AG04450 (cell line): ENCODE measurements around the gene CLEC3B. TPM values are rescaled to one million over a fixed set of nuclear protein-coding genes. Genes with fewer than 3 reads are reported as not detected.
A peak's percentile ranks its signal among the peaks of the same experiment; 100 is the strongest.

Experiments
- CTCF ChIA-PET: fragments of 300-600, 350-600 bp; formaldehyde crosslinking; extraction: SDS; loops from one replicate; lab custom pipeline; 2022; ENCODE audit warnings: antibody characterized with exemption, inconsistent platforms; lab: Charles Lee
- POLR2A ChIA-PET: fragments of 350-600 bp; formaldehyde crosslinking; extraction: SDS; loops from one replicate; lab custom pipeline; 2021; ENCODE audit warnings: antibody characterized with exemption, inconsistent platforms; lab: Yijun Ruan, JAX
- DNase-seq: peaks from one replicate; pipeline ENCODE4 v3.0.0-alpha.2; 2011; ENCODE audit warnings: low read depth, low spot score
- H3K27ac ChIP-seq: one replicate; pipeline ENCODE4 v1.5.1; 2012; ENCODE audit warnings: low read depth, low read length, control low read depth
- H3K27me3 ChIP-seq: one replicate; pipeline ENCODE4 v1.6.0; 2012; ENCODE audit warnings: low read length; ENCODE audit not compliant: control insufficient read depth, insufficient read depth
- H3K4me3 ChIP-seq: 2 replicates; pipeline ENCODE4 v1.5.1; 2011; ENCODE audit warnings: mild to moderate bottlenecking, low read depth, low read length, control low read depth
- H3K9me3 ChIP-seq: 2 replicates; pipeline ENCODE4 v1.5.1; 2012; ENCODE audit warnings: low read length; ENCODE audit not compliant: control insufficient read depth, insufficient read depth
- polyA plus RNA-seq: library from polyadenylated mRNA; depleted of rRNA; stranded (reverse); fragments of >200 nt; gene quantifications from 2 replicates; pipeline ENCODE4 v1.2.3, GENCODE V29; 2011
- TF ChIP-seq, protein P1 (sequence below): IDR thresholded peaks from 2 replicates; pipeline ENCODE4 v1.5.1; 2011; ENCODE audit warnings: low read depth, low read length, control low read depth, inconsistent platforms

CLEC3B gene
- polyA plus RNA-seq, 1 experiment = 4.3 TPM

DNA sequence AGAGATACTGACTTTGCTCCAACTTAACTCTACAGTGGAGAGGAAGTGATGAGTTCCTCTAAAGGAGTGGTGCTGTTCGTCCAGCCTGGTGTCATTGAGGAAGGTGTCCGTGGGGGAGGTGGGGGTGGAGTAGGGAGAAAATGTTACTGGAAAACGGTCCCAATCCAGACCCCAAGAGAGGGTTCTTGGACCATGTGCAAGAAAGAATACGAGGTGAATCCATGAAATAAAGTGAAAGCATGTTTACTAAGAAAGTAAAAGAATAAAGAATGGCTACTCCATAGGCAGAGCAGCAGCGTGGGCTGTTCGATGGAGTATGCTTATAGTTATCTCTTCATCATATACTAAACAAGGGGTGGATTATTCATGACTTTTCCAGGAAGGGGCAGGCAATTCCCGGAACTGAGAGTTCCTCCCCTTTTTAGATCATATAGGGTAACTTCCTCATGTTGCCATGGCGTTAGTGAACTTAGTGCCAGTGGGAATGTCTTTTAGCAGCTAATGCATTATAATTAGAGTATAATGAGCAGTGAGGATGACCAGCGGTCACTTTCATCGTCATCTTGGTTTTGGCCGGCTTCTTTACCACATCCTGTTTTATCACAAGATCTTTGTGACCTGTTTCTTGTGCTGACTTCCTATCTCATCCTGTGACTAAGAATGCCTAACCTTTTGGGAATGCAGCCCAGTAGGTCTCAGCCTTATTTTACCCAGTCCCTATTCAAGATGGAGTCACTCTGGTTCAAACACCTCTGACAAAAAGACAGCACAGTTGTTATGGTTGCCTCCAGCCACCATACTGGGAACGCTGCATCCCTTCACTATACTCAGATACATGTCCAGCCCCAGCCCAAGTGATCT lies 38.6 kb downstream of the CLEC3B start:
- DNase-seq = peak; percentile 41
- POLR2A ChIA-PET = interaction anchor here (0.7 kb wide), 1 partner anchor 303 kb away, joined by 3 read pairs; no protein-coding TSS in a partner anchor
- no peak overlapping the region for H3K4me3 ChIP-seq
- H3K27me3 ChIP-seq = no peaks in the 10 kb centered on the region
- TF ChIP-seq, protein P1, sequence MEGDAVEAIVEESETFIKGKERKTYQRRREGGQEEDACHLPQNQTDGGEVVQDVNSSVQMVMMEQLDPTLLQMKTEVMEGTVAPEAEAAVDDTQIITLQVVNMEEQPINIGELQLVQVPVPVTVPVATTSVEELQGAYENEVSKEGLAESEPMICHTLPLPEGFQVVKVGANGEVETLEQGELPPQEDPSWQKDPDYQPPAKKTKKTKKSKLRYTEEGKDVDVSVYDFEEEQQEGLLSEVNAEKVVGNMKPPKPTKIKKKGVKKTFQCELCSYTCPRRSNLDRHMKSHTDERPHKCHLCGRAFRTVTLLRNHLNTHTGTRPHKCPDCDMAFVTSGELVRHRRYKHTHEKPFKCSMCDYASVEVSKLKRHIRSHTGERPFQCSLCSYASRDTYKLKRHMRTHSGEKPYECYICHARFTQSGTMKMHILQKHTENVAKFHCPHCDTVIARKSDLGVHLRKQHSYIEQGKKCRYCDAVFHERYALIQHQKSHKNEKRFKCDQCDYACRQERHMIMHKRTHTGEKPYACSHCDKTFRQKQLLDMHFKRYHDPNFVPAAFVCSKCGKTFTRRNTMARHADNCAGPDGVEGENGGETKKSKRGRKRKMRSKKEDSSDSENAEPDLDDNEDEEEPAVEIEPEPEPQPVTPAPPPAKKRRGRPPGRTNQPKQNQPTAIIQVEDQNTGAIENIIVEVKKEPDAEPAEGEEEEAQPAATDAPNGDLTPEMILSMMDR = no peak
- CTCF ChIA-PET = interaction anchor here (1.4 to 1.8 kb wide), 2 partner anchors 22 to 595 kb away, joined by 3 to 4 read pairs; no protein-coding TSS in a partner anchor
- no peaks in the 10 kb centered on the region for H3K9me3 ChIP-seq
- H3K27ac ChIP-seq = peak overlapping the region; percentile 88

- Histone ChIP-seq H3K27me3 (no peaks in the 10 kb centered on the region), H3K4me3 (no peak overlapping the region), H3K27ac (peak overlapping the region; percentile 88), H3K9me3 (no peaks in the 10 kb centered on the region)
- CTCF ChIA-PET = interaction anchor here (1.8 kb wide), 1 partner anchor 23 kb away, joined by 4 read pairs; no protein-coding TSS in a partner anchor
- POLR2A ChIA-PET = no interaction called here
- TF ChIP-seq, protein P1 = no peak
- DNase-seq = no peak
These were observed 39.2 kb downstream of the CLEC3B start for GRCh38 chr3:45065373-45065720.

DNA sequence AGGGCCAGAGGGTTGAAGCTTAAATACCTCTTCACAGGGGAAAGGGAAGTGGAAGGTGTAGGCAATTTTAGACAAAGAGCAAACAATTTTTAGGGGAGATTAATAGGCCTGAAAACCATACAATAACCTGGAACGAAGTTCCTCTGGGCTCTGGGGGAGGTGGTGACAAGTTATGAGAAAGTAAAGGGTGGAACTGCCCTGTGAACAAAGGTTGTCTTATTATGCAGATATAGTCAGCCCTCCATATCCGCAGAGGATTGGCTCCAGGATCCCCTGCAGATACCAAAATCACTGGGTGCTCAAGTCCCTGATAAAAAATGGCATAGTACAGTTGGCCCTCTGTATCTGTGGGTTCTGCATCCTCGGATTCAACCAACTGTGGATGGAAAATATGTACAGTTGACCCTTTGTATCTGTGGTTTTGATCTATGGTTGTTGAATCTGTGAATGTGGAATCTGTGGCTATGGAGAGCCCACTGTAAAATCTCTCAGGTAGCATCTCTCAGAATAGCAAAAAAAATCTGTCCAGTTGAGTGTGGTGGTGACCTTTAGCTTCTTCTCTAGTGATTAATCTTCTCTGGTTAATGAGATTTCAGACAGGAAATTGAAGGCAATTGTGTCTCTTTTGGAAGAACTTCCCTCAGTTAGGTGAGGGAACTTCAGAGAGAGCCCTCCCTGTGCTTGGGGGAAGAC lies 40.2 kb downstream of the CLEC3B start:
- POLR2A ChIA-PET = no interaction called here

DNA sequence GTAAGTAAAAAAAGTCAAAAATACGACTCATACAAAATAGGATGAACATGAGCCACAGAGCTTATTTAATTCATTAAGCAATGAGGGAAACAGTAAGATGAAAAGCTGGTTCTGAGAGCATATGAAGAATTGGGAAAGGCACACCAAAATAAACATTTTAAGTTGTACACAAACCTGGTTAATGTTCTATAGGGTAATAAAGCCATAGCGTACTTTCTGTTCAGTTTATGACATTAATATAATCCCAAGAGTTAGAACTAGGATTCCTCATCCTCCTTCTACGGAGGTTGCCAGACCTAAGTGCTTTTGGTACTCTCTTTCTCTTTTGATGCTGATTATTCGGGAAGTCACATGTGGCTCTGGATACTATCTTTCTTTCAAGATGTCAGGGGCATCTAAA lies 41.4 kb downstream of the CLEC3B start:
- Histone ChIP-seq H3K9me3 (no peaks in the 10 kb centered on the region), H3K4me3 (no peak overlapping the region), H3K27me3 (no peaks in the 10 kb centered on the region), H3K27ac (no peak overlapping the region)
- CTCF ChIA-PET = interaction anchor here (0.6 kb wide), 1 partner anchor 17 kb away, joined by 3 read pairs; no protein-coding TSS in a partner anchor
- TF ChIP-seq, protein P1 = no peak
- no peak for DNase-seq
- POLR2A ChIA-PET = no interaction called here

More for the DNA sequence above, 40.2 kb downstream of the CLEC3B start:
- Histone ChIP-seq H3K4me3 (no peak overlapping the region), H3K27ac (no peak overlapping the region), H3K9me3 (no peaks in the 10 kb centered on the region), H3K27me3 (no peaks in the 10 kb centered on the region)
- CTCF ChIA-PET = interaction anchor here (0.5 to 0.6 kb wide), 2 partner anchors 151 to 469 kb away, joined by 3 read pairs; no protein-coding TSS in a partner anchor
- DNase-seq = no peak
- TF ChIP-seq, protein P1 = no peak
